ENCODE measurements around the gene CDCA3. TPM values are rescaled to one million over a fixed set of nuclear protein-coding genes. Genes with fewer than 3 reads are reported as not detected.

CDCA3 gene
- total RNA-seq, 1 experiment from 2014 or later, result 61.8 TPM

- ChIA-PET POLR2A (interaction anchor here (0.5 to 3.3 kb wide), 25 partner anchors 9 to 252 kb away, joined by 3 to 38 read pairs (median 5); partner anchors contain the start of genes C12orf57, CDCA3, COPS7A and LRRC23), CTCF (interaction anchor here (0.6 to 8.5 kb wide), 59 partner anchors 10 to 401 kb away, joined by 3 to 181 read pairs (median 5); partner anchors contain the start of genes C12orf57, C1RL, CDCA3 and COPS7A)
- Mint-ChIP-seq H3K9me3 (no peaks in the 10 kb centered on the region), H3K4me3 (peak overlapping the region; percentile 89), H3K27ac (peak overlapping the region; percentile 96), H3K36me3 (peaks cover 44% of the 10 kb centered on the region), H3K27me3 (ENCODE audit: low read depth) (no peaks in the 10 kb centered on the region), H3K4me1 (peaks cover 44% of the 10 kb centered on the region)
- peak; percentile 31 for ATAC-seq
- DNase-seq (ENCODE audit: low spot score), result peak; percentile 95
- TF ChIP-seq TCF7 (CRISPR knock-in tag; IDR thresholded peaks at IDR 0.05; ENCODE audit: low read depth) (0 out of 2 replicates have a peak, but pooled peaks have one; percentile 25), HMGXB4 (CRISPR knock-in tag; IDR thresholded peaks at IDR 0.05) (peak; percentile 78), SP1 (CRISPR knock-in tag; conservative IDR thresholded peaks at IDR 0.05) (peak; percentile 99), EMX1 (CRISPR knock-in tag; IDR thresholded peaks at IDR 0.05) (0 out of 2 replicates have a peak, but pooled peaks have one; percentile 6), ZNF423 (CRISPR knock-in tag; IDR thresholded peaks at IDR 0.05) (no peak), NFATC4 (CRISPR knock-in tag; IDR thresholded peaks at IDR 0.05) (peak; percentile 41; the same call in 1 of the 2 replicates), ZBTB21 (CRISPR knock-in tag; IDR thresholded peaks at IDR 0.05; ENCODE audit: borderline replicate concordance) (peak; percentile 26; the same call in 1 of the 2 replicates), RELA (CRISPR knock-in tag; IDR thresholded peaks at IDR 0.05; ENCODE audit: borderline replicate concordance) (no peak), CREM (CRISPR knock-in tag; IDR thresholded peaks at IDR 0.05) (no peak), TEAD1 (CRISPR knock-in tag; IDR thresholded peaks at IDR 0.05) (peak; percentile 14; the same call in 1 of the 2 replicates), TP53 (CRISPR knock-in tag; IDR thresholded peaks at IDR 0.05) (peak; percentile 38; the same call in 1 of the 2 replicates), GABPB1 (CRISPR knock-in tag; IDR thresholded peaks at IDR 0.05) (no peak), ZNF263 (CRISPR knock-in tag; IDR thresholded peaks at IDR 0.05; ENCODE audit: low read depth) (no peak), ZNF232 (CRISPR knock-in tag; IDR thresholded peaks at IDR 0.05) (peak; percentile 33; the same call in 1 of the 2 replicates)
- TF ChIP-seq, protein P1, sequence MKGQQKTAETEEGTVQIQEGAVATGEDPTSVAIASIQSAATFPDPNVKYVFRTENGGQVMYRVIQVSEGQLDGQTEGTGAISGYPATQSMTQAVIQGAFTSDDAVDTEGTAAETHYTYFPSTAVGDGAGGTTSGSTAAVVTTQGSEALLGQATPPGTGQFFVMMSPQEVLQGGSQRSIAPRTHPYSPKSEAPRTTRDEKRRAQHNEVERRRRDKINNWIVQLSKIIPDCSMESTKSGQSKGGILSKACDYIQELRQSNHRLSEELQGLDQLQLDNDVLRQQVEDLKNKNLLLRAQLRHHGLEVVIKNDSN (CRISPR knock-in tag; IDR thresholded peaks at IDR 0.05), result peak; percentile 52; the same call in 1 of the 2 replicates
- TF ChIP-seq, protein P2, sequence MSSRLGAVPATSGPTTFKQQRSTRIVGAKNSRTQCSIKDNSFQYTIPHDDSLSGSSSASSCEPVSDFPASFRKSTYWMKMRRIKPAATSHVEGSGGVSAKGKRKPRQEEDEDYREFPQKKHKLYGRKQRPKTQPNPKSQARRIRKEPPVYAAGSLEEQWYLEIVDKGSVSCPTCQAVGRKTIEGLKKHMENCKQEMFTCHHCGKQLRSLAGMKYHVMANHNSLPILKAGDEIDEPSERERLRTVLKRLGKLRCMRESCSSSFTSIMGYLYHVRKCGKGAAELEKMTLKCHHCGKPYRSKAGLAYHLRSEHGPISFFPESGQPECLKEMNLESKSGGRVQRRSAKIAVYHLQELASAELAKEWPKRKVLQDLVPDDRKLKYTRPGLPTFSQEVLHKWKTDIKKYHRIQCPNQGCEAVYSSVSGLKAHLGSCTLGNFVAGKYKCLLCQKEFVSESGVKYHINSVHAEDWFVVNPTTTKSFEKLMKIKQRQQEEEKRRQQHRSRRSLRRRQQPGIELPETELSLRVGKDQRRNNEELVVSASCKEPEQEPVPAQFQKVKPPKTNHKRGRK (CRISPR knock-in tag; IDR thresholded peaks at IDR 0.05; ENCODE audit: borderline replicate concordance), result no peak
- TF ChIP-seq, protein P3, sequence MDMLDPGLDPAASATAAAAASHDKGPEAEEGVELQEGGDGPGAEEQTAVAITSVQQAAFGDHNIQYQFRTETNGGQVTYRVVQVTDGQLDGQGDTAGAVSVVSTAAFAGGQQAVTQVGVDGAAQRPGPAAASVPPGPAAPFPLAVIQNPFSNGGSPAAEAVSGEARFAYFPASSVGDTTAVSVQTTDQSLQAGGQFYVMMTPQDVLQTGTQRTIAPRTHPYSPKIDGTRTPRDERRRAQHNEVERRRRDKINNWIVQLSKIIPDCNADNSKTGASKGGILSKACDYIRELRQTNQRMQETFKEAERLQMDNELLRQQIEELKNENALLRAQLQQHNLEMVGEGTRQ (CRISPR knock-in tag; IDR thresholded peaks at IDR 0.05), result peak; percentile 73
- TF ChIP-seq, protein P4, sequence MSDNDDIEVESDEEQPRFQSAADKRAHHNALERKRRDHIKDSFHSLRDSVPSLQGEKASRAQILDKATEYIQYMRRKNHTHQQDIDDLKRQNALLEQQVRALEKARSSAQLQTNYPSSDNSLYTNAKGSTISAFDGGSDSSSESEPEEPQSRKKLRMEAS (CRISPR knock-in tag; IDR thresholded peaks at IDR 0.05), result peak; percentile 63; the same call in 1 of the 2 replicates
- TF ChIP-seq, protein P5, sequence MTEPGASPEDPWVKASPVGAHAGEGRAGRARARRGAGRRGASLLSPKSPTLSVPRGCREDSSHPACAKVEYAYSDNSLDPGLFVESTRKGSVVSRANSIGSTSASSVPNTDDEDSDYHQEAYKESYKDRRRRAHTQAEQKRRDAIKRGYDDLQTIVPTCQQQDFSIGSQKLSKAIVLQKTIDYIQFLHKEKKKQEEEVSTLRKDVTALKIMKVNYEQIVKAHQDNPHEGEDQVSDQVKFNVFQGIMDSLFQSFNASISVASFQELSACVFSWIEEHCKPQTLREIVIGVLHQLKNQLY (CRISPR knock-in tag; IDR thresholded peaks at IDR 0.05), result 0 out of 2 replicates have a peak, but pooled peaks have one; percentile 75
- TF ChIP-seq, protein P6, sequence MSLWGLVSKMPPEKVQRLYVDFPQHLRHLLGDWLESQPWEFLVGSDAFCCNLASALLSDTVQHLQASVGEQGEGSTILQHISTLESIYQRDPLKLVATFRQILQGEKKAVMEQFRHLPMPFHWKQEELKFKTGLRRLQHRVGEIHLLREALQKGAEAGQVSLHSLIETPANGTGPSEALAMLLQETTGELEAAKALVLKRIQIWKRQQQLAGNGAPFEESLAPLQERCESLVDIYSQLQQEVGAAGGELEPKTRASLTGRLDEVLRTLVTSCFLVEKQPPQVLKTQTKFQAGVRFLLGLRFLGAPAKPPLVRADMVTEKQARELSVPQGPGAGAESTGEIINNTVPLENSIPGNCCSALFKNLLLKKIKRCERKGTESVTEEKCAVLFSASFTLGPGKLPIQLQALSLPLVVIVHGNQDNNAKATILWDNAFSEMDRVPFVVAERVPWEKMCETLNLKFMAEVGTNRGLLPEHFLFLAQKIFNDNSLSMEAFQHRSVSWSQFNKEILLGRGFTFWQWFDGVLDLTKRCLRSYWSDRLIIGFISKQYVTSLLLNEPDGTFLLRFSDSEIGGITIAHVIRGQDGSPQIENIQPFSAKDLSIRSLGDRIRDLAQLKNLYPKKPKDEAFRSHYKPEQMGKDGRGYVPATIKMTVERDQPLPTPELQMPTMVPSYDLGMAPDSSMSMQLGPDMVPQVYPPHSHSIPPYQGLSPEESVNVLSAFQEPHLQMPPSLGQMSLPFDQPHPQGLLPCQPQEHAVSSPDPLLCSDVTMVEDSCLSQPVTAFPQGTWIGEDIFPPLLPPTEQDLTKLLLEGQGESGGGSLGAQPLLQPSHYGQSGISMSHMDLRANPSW (CRISPR knock-in tag; conservative IDR thresholded peaks at IDR 0.05; ENCODE audit: low read depth), result no peak
- TF ChIP-seq, protein P7, sequence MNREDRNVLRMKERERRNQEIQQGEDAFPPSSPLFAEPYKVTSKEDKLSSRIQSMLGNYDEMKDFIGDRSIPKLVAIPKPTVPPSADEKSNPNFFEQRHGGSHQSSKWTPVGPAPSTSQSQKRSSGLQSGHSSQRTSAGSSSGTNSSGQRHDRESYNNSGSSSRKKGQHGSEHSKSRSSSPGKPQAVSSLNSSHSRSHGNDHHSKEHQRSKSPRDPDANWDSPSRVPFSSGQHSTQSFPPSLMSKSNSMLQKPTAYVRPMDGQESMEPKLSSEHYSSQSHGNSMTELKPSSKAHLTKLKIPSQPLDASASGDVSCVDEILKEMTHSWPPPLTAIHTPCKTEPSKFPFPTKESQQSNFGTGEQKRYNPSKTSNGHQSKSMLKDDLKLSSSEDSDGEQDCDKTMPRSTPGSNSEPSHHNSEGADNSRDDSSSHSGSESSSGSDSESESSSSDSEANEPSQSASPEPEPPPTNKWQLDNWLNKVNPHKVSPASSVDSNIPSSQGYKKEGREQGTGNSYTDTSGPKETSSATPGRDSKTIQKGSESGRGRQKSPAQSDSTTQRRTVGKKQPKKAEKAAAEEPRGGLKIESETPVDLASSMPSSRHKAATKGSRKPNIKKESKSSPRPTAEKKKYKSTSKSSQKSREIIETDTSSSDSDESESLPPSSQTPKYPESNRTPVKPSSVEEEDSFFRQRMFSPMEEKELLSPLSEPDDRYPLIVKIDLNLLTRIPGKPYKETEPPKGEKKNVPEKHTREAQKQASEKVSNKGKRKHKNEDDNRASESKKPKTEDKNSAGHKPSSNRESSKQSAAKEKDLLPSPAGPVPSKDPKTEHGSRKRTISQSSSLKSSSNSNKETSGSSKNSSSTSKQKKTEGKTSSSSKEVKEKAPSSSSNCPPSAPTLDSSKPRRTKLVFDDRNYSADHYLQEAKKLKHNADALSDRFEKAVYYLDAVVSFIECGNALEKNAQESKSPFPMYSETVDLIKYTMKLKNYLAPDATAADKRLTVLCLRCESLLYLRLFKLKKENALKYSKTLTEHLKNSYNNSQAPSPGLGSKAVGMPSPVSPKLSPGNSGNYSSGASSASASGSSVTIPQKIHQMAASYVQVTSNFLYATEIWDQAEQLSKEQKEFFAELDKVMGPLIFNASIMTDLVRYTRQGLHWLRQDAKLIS (CRISPR knock-in tag; IDR thresholded peaks at IDR 0.05; ENCODE audit: borderline replicate concordance), result 0 out of 2 replicates have a peak, but pooled peaks have one; percentile 26
These were observed 21.3 kb upstream of the CDCA3 start for GRCh38 chr12:6872073-6873048.
